Body of pancreas (tissue), 4 donors: Measurements from ENCODE around the gene TOR1AIP2. TPM values are rescaled to one million over a fixed set of nuclear protein-coding genes. Genes with fewer than 3 reads are reported as not detected.

Experiments used
- ATAC-seq: fragments of 150-250 bp; one replicate; pipeline ENCODE4 v1.9.1; 2016
- DNase-seq, 4 donors: peaks; one replicate each; pipeline ENCODE4 v3.0.0-alpha.2; 2019
- H3K27ac ChIP-seq, 4 donors: fragments of 200-600 bp; sonication (generic); 1 replicate in 3 of 4; 2 replicates in 1 of 4; pipeline versions ENCODE4 v1.5.1 to v1.6.1; 2016 to 2019; ENCODE audit warnings: mild to moderate bottlenecking in 1 of 4, mixed read lengths in 1 of 4, moderate library complexity in 1 of 4
- H3K27me3 ChIP-seq, 2 donors: fragments of 200-600 bp; sonication (generic); one replicate each; pipeline ENCODE4 v1.6.0; 2016; ENCODE audit warnings: mild to moderate bottlenecking in 1 of 2
- H3K36me3 ChIP-seq, 2 donors: fragments of 200-600 bp; sonication (generic); replicated peaks in 1 of 2; 2 replicates each; pipeline ENCODE4 v1.5.1; 2016; ENCODE audit warnings: low read depth in 2 of 2; ENCODE audit not compliant: insufficient read depth in 1 of 2
- H3K4me1 ChIP-seq: fragments of 200-600 bp; sonication (generic); one replicate; pipeline ENCODE4 v1.6.0; 2016
- H3K4me3 ChIP-seq, 2 donors: fragments of 200-600 bp; sonication (generic); 1 replicate in 1 of 2; 2 replicates in 1 of 2; pipeline ENCODE4 v1.5.1; 2016 to 2019
- H3K9me3 ChIP-seq, 3 donors: fragments of 200-600 bp; sonication (generic); 1 replicate in 2 of 3; 2 replicates in 1 of 3; pipeline ENCODE4 v1.5.1; 2016
- CTCF ChIP-seq, 7 experiments: fragments of 450-650 bp in 4 of 7; fragments of 200-600 bp in 3 of 7; sonication (generic) in 3 of 7; IDR thresholded peaks; one replicate each; pipeline ENCODE4 v1.5.1; 2016 to 2019; ENCODE audit warnings: antibody characterized with exemption in 7 of 7
- POLR2A ChIP-seq, 3 donors: fragments of 450-650 bp; IDR thresholded peaks; one replicate each; pipeline ENCODE4 v1.6.1; 2016; ENCODE audit warnings: antibody characterized with exemption in 3 of 3, mild to moderate bottlenecking in 2 of 3
- WGBS, 2 donors: methylation state at CpG; one replicate each; pipeline ENCODE4 v1.1.5; 2017; 5-methylcytosine and 5-hydroxymethylcytosine counted together
- intact Hi-C: fragments of 100-400 bp; cut with DNase I; formaldehyde crosslinking; loops from one replicate; pipeline ENCODE4 v1.15.1; 2023
- total RNA-seq, 2 donors: library from RNA; depleted of rRNA; stranded (reverse); fragments of >200 nt; gene quantifications; one replicate each; pipeline ENCODE4 v1.1.0, GENCODE V29; 2016

TOR1AIP2 gene
- total RNA-seq, 2 donors from 2014 or later, result 44.1 to 44.8 TPM

GRCh38 chr1:179871940-179872339 lies 5.7 kb downstream of the TOR1AIP2 start:
- ATAC-seq (no peak), DNase-seq (no peak)
- H3K27ac ChIP-seq, result peak overlapping the region in 2 of 4 donors; percentile 54 to 71
- H3K4me1 ChIP-seq, result peaks cover 66% of the 10 kb centered on the region
- TF ChIP-seq POLR2A (IDR thresholded peaks at IDR 0.05), result no peak
- TF ChIP-seq CTCF (IDR thresholded peaks at IDR 0.05), result no peak
- H3K9me3 ChIP-seq, result no peaks in the 10 kb centered on the region
- intact Hi-C loops, result no loop called here
- WGBS, 2 donors, result 29 to 52% methylated on average over 1 of the region's 1 CpG
- peaks cover 0 to 5% of the 10 kb centered on the region in 2 donors for H3K36me3 ChIP-seq
- H3K27me3 ChIP-seq, result no peaks in the 10 kb centered on the region
- no peak overlapping the region for H3K4me3 ChIP-seq

- H3K27me3 ChIP-seq, result no peaks in the 10 kb centered on the region
- peaks cover 0 to 9% of the 10 kb centered on the region in 2 donors for H3K36me3 ChIP-seq
- H3K4me3 ChIP-seq, result no peak overlapping the region
- H3K9me3 ChIP-seq, result no peaks in the 10 kb centered on the region
- ATAC-seq (no peak), DNase-seq (no peak)
- H3K4me1 ChIP-seq, result peaks cover 65% of the 10 kb centered on the region
- TF ChIP-seq POLR2A (IDR thresholded peaks at IDR 0.05) (no peak), CTCF (IDR thresholded peaks at IDR 0.05) (no peak)
- intact Hi-C loops, result no loop called here
- H3K27ac ChIP-seq, result peak overlapping the region in 1 of 4 donors; percentile 54
- 81 to 93% methylated on average over 1 of the region's 1 CpG for WGBS, 2 donors
Measured at GRCh38 chr1:179870870-179871269, 6.7 kb downstream of the TOR1AIP2 start.

GRCh38 chr1:179867493-179868330 lies 9.9 kb downstream of the TOR1AIP2 start:
- TF ChIP-seq CTCF (IDR thresholded peaks at IDR 0.05), result peak; percentile 53 to 75 (median 66)
- no peak for TF ChIP-seq POLR2A (IDR thresholded peaks at IDR 0.05)
- Histone ChIP-seq H3K27me3 (no peaks in the 10 kb centered on the region), H3K9me3 (no peaks in the 10 kb centered on the region), H3K36me3 (peaks cover 9 to 15% of the 10 kb centered on the region in 2 donors), H3K4me1 (peaks cover 38% of the 10 kb centered on the region), H3K4me3 (no peak overlapping the region), H3K27ac (no peak overlapping the region)
- WGBS, 2 donors, result 13 to 14% methylated on average over 1 of the region's 1 CpG
- ATAC-seq (peak; percentile 71), DNase-seq (peak; percentile 45 to 76 (median 66))
- intact Hi-C loops, result loop anchor here (10.0 kb wide), 1 partner anchor 307 kb away; no protein-coding TSS in a partner anchor

- ATAC-seq (no peak), DNase-seq (no peak)
- H3K4me3 ChIP-seq, result no peak overlapping the region
- peaks cover 9 to 15% of the 10 kb centered on the region in 2 donors for H3K36me3 ChIP-seq
- intact Hi-C loops, result loop anchor here (10.0 kb wide), 1 partner anchor 308 kb away; no protein-coding TSS in a partner anchor
- no peak for TF ChIP-seq CTCF (IDR thresholded peaks at IDR 0.05)
- no peak for TF ChIP-seq POLR2A (IDR thresholded peaks at IDR 0.05)
- WGBS, 2 donors, result 94 to 95% methylated on average over 7 of the region's 7 CpGs
- no peaks in the 10 kb centered on the region for H3K9me3 ChIP-seq
- H3K27me3 ChIP-seq, result no peaks in the 10 kb centered on the region
- no peak overlapping the region for H3K27ac ChIP-seq
- H3K4me1 ChIP-seq, result peaks cover 29% of the 10 kb centered on the region
Measured at GRCh38 chr1:179866616-179867015, 11.0 kb downstream of the TOR1AIP2 start.
